Mesenchymal stem cell (in vitro differentiated cells and primary cell): ENCODE measurements around the gene ZNF584.

Source experiments
- DNase-seq: peaks from one replicate; pipeline ENCODE4 v3.0.0-alpha.2; 2013
- H2AFZ ChIP-seq: one replicate; pipeline ENCODE4 v1.6.1; 2013; ENCODE audit warnings: low read depth, mild to moderate bottlenecking, control low read depth, inconsistent platforms, low read length, moderate library complexity
- H2AK5ac ChIP-seq: 2 replicates; pipeline ENCODE4 v1.6.1; 2013; ENCODE audit warnings: low read length, moderate library complexity, mild to moderate bottlenecking, inconsistent platforms; ENCODE audit not compliant: severe bottlenecking
- H2BK120ac ChIP-seq: one replicate; pipeline ENCODE4 v1.6.1; 2013; ENCODE audit warnings: low read depth, mild to moderate bottlenecking, inconsistent platforms, low read length, moderate library complexity
- H2BK12ac ChIP-seq, 2 experiments: one replicate each; pipeline ENCODE4 v1.6.1; 2013; ENCODE audit warnings: inconsistent platforms in 2 of 2, low read length in 2 of 2, mild to moderate bottlenecking in 2 of 2, moderate library complexity in 2 of 2, control low read depth in 1 of 2
- H2BK15ac ChIP-seq: one replicate; pipeline ENCODE4 v1.6.1; 2013; ENCODE audit warnings: mild to moderate bottlenecking, low read depth, inconsistent platforms; ENCODE audit not compliant: poor library complexity, severe bottlenecking
- H2BK5ac ChIP-seq: 2 replicates; pipeline ENCODE4 v1.6.1; 2013; ENCODE audit warnings: low read depth, mild to moderate bottlenecking, low read length, control low read depth, inconsistent platforms; ENCODE audit not compliant: poor library complexity, severe bottlenecking
- H3K14ac ChIP-seq, 2 experiments: one replicate each; pipeline ENCODE4 v1.6.1; 2013; ENCODE audit warnings: inconsistent platforms in 2 of 2, low read length in 2 of 2, control low read depth in 1 of 2, mild to moderate bottlenecking in 1 of 2, moderate library complexity in 1 of 2
- H3K18ac ChIP-seq, 2 experiments: one replicate each; pipeline ENCODE4 v1.6.1; 2013; ENCODE audit warnings: inconsistent platforms in 2 of 2, low read length in 2 of 2, control low read depth in 1 of 2, low read depth in 1 of 2, mild to moderate bottlenecking in 1 of 2
- H3K23ac ChIP-seq, 2 experiments: one replicate each; pipeline ENCODE4 v1.6.1; 2013; ENCODE audit warnings: inconsistent platforms in 2 of 2, low read length in 2 of 2, mild to moderate bottlenecking in 2 of 2, moderate library complexity in 2 of 2, control low read depth in 1 of 2
- H3K27ac ChIP-seq: 2 replicates; pipeline ENCODE4 v1.5.1; 2013; ENCODE audit warnings: mild to moderate bottlenecking, moderate library complexity, low read length, control low read depth, inconsistent platforms; ENCODE audit not compliant: poor library complexity, severe bottlenecking
- H3K27me3 ChIP-seq, 2 experiments: 2 replicates each; pipeline versions ENCODE4 v1.6.1 to v1.7.0; 2013; ENCODE audit warnings: low read length in 2 of 2, mild to moderate bottlenecking in 2 of 2, moderate library complexity in 2 of 2, control low read depth in 1 of 2, inconsistent platforms in 1 of 2; ENCODE audit not compliant: control insufficient read depth in 1 of 2, insufficient read depth in 1 of 2
- H3K36me3 ChIP-seq, 2 experiments: 2 replicates each; pipeline versions ENCODE4 v1.6.1 to v1.7.0; 2013; ENCODE audit warnings: low read length in 2 of 2, control low read depth in 1 of 2, inconsistent platforms in 1 of 2, low read depth in 1 of 2, mild to moderate bottlenecking in 1 of 2; ENCODE audit not compliant: insufficient read depth in 2 of 2, control insufficient read depth in 1 of 2
- H3K4ac ChIP-seq, 2 experiments: one replicate each; pipeline ENCODE4 v1.6.1; 2013; ENCODE audit warnings: inconsistent platforms in 2 of 2, low read length in 2 of 2, mild to moderate bottlenecking in 2 of 2, moderate library complexity in 2 of 2, control low read depth in 1 of 2, low read depth in 1 of 2
- H3K4me1 ChIP-seq: 2 replicates; pipeline ENCODE4 v1.6.1; 2013; ENCODE audit warnings: low read depth, low read length, control low read depth; ENCODE audit not compliant: control insufficient read depth, insufficient read depth
- H3K4me2 ChIP-seq: 2 replicates; pipeline ENCODE4 v1.6.1; 2013; ENCODE audit warnings: low read length, mild to moderate bottlenecking, inconsistent platforms; ENCODE audit not compliant: poor library complexity, severe bottlenecking
- H3K4me3 ChIP-seq, 2 experiments: 2 replicates each; pipeline versions ENCODE4 v1.5.1 to v1.7.0; 2013; ENCODE audit warnings: low read length in 2 of 2, mild to moderate bottlenecking in 2 of 2, control low read depth in 1 of 2, low read depth in 1 of 2; ENCODE audit not compliant: insufficient read depth in 1 of 2
- H3K79me1 ChIP-seq: replicated peaks from 2 replicates; pipeline ENCODE4 v1.6.1; 2013; ENCODE audit warnings: mild to moderate bottlenecking, control low read depth, low read length, inconsistent platforms; ENCODE audit not compliant: poor library complexity, severe bottlenecking
- H3K9ac ChIP-seq: 2 replicates; pipeline ENCODE4 v1.7.0; 2013; ENCODE audit warnings: mild to moderate bottlenecking, low read length, moderate library complexity
- H3K9me3 ChIP-seq: 2 replicates; pipeline ENCODE4 v1.7.0; 2013; ENCODE audit warnings: mild to moderate bottlenecking, low read length; ENCODE audit not compliant: control insufficient read depth
- H4K8ac ChIP-seq: one replicate; pipeline ENCODE4 v1.6.1; 2013; ENCODE audit warnings: inconsistent platforms, mild to moderate bottlenecking, low read length, moderate library complexity
- H4K91ac ChIP-seq: one replicate; pipeline ENCODE4 v1.6.1; 2013; ENCODE audit warnings: mild to moderate bottlenecking, low read length, inconsistent platforms
- WGBS: methylation state at CpG from one replicate; pipeline ENCODE4 v1.1.7; 2013; ENCODE audit warnings: mixed read lengths; 5-methylcytosine and 5-hydroxymethylcytosine counted together

Gene ZNF584

GRCh38 chr19:58460039-58460438 lies 51.6 kb downstream of the ZNF584 start:
- H3K27me3 ChIP-seq, result no peaks in the 10 kb centered on the region
- DNase-seq, result no peak
- no peak overlapping the region for H3K14ac ChIP-seq
- no peak overlapping the region for H4K91ac ChIP-seq
- H3K4ac ChIP-seq, result no peak overlapping the region
- no peaks in the 10 kb centered on the region for H3K9me3 ChIP-seq
- peak overlapping the region; percentile 21 for H3K4me2 ChIP-seq
- no peak overlapping the region for H3K18ac ChIP-seq
- H2BK5ac ChIP-seq, result no peak overlapping the region
- H4K8ac ChIP-seq, result no peak overlapping the region
- H3K4me1 ChIP-seq, result no peaks in the 10 kb centered on the region
- no peak overlapping the region for H2BK12ac ChIP-seq
- no peak overlapping the region for H2BK15ac ChIP-seq
- no peak overlapping the region for H2AFZ ChIP-seq
- peaks cover 22 to 23% of the 10 kb centered on the region in 2 experiments for H3K36me3 ChIP-seq
- H3K27ac ChIP-seq, result no peak overlapping the region
- H3K9ac ChIP-seq, result no peak overlapping the region
- 88% methylated on average over 2 of the region's 2 CpGs for WGBS
- H3K79me1 ChIP-seq, result peaks cover 6% of the 10 kb centered on the region
- H3K23ac ChIP-seq, result no peak overlapping the region
- H2AK5ac ChIP-seq, result no peak overlapping the region
- no peak overlapping the region for H3K4me3 ChIP-seq
- H2BK120ac ChIP-seq, result no peak overlapping the region

- Histone ChIP-seq H2BK12ac (peak overlapping the region in 1 of 2 experiments; percentile 49), H3K9ac (peak overlapping the region; percentile 91), H3K23ac (no peak overlapping the region), H2BK15ac (no peak overlapping the region), H3K14ac (peak overlapping the region in 1 of 2 experiments; percentile 26), H3K4me3 (peak overlapping the region; percentile 53 to 90), H2BK120ac (no peak overlapping the region), H3K27me3 (no peaks in the 10 kb centered on the region), H2AK5ac (no peak overlapping the region), H3K4me2 (peak overlapping the region; percentile 99), H3K18ac (no peak overlapping the region), H2BK5ac (no peak overlapping the region), H3K9me3 (no peaks in the 10 kb centered on the region), H2AFZ (peak overlapping the region; percentile 97), H3K36me3 (peaks cover 17 to 22% of the 10 kb centered on the region in 2 experiments), H3K4ac (no peak overlapping the region), H3K27ac (no peak overlapping the region), H4K8ac (peak overlapping the region; percentile 5), H3K79me1 (peaks cover 24% of the 10 kb centered on the region), H3K4me1 (peaks cover 17% of the 10 kb centered on the region), H4K91ac (no peak overlapping the region)
- 41% methylated on average over 18 of the region's 20 CpGs for WGBS
- no peak for DNase-seq
Measured at GRCh38 chr19:58466089-58466759, 57.8 kb downstream of the ZNF584 start.

DNA sequence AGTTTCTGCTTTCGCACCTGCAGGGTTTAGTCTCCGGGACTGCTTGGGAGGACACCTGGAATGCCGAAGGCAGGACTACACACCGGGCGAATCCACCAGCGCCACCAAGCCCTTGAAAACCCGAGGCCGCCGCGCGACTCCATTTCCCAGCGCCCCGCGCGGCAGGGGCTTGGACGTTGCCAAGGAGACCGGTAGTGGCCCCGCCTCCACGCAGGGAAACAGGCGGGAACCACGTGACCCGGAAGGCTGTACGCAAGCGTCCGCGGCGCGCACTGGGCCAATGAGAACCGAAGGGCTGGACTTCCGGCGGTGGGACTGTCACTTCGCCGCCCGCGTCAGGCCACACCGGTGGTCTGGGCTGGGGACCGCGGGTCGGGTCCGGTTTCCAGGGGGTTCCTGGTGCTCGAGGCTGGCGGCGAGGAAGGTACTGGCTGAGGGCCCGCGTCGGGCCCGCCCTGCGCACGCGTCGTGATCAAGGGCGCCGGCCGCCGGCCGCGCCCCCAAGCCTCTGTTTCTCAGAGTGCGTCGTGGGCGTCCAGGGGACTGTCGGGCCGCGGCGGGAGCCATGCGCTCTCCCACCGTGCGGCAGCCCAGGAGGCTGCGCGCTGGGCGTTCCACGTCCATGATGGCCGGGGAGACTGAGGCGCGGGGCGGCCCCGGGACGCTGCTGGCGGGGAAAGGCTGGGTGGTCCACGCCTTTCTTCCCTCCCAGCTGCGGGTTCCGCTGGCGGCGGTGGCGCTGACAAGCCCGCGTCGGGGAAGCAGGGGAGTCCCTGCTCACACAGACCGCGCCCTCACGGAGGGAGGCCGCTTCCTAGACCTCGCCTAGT lies 58.5 kb downstream of the ZNF584 start, which contains the start of gene ZNF324:
Gene ZNF324 (plus strand): TSS at position 321 of the 830 bp plus-strand sequence. CDS start 2,106 bp downstream, outside the sequence.
- Histone ChIP-seq H2BK5ac (no peak within 1 kb of the TSS), H3K79me1 (peaks cover 27% of the 10 kb centered on the region), H3K36me3 (peaks cover 22 to 29% of the 10 kb centered on the region in 2 experiments), H3K14ac (peak within 1 kb of the TSS; percentile 26 to 29), H3K4me3 (peak within 1 kb of the TSS; percentile 90 to 98), H2BK120ac (no peak within 1 kb of the TSS), H3K23ac (peak within 1 kb of the TSS in 1 of 2 experiments; percentile 34), H3K4me1 (peaks cover 17% of the 10 kb centered on the region), H3K18ac (peak within 1 kb of the TSS; percentile 54 to 80), H2BK12ac (peak within 1 kb of the TSS in 1 of 2 experiments; percentile 49), H3K4ac (peak within 1 kb of the TSS; percentile 35 to 81), H3K9ac (peak within 1 kb of the TSS; percentile 91), H3K27me3 (no peaks in the 10 kb centered on the region), H3K4me2 (peak within 1 kb of the TSS; percentile 99), H2BK15ac (peak within 1 kb of the TSS; percentile 81), H2AFZ (peak within 1 kb of the TSS; percentile 97), H4K91ac (peak within 1 kb of the TSS; percentile 67), H4K8ac (peak within 1 kb of the TSS; percentile 60), H3K27ac (no peak within 1 kb of the TSS), H2AK5ac (no peak within 1 kb of the TSS), H3K9me3 (no peaks in the 10 kb centered on the region)
- DNase-seq, result peak; percentile 97
- under 1% methylated on average over 90 of the region's 92 CpGs for WGBS
